ENCODE results near the gene C19orf53. TPM values are rescaled to one million over a fixed set of nuclear protein-coding genes. Genes with fewer than 3 reads are reported as not detected.

The C19orf53 gene
- total RNA-seq, 1 donor from 2014 or later: 150 TPM

DNA sequence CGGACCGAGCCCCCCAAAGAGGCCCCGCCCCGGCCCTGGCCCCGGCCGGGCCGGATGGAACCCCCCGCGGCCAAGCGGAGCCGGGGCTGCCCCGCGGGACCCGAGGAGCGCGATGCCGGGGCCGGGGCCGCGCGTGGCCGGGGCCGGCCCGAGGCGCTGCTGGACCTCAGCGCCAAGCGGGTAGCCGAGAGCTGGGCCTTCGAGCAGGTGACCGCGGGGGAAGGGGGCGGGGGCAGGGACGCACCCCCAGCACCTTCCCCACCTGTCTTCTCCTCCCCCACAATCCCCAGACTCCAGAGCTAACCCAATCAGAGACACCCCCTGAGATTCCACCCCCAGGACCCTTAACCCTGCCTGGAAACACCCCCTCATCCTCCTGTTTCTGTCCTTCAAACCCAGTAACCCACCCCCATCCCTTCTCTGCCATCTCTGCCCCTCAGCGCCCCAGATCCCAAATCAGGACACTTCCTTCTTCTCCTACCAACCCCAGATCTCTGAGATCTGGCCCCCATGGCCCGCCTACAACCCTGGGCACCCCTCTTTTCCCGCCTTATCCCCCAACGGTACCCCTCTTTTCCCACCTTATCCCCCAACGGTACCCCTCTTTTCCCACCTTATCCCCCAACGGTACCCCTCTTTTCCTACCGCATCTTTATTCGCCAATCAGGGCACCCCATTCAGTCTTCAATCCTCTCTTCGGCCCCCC lies 21.5 kb downstream of the C19orf53 start:
- peak; percentile 86 for DNase-seq (ENCODE audit: low read depth)

DNA sequence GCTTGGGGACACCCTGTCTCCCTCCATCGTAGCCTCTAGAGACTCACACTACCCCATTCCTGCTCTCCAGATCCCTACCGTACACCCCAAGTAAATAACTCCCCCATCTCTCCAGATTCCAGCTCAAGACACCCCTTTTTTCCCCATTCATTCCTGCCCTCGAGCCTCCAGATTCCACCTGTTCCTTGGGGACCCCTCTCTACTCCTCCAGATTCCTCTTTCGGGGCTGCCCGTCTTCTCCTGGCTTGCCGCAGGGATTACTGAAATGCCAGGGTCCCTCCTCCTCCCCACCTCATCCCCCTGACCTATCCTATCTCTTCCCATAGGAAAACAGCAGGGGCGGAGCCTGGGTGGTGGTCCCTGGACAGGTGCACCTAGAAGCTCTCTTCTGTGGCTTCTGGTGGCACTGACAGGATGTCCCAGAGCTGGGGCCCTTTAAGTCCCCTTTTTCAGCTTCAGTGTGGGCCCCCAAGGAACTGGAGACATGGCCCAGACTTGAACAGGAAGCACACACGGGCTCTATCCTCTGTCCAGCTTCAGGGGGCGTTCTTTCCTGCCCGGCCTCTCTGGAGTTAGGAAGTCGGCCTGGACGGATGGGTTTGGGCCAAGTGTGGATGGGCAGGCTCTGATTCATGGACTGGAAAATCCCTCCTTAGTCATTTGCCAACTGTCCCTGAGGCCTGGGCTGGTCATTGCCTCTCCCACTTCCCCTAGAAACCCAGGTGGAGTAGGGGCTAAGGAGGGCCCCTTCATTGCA lies 22.2 kb downstream of the C19orf53 start:
- peak; percentile 97 for DNase-seq (ENCODE audit: low read depth)

DNA sequence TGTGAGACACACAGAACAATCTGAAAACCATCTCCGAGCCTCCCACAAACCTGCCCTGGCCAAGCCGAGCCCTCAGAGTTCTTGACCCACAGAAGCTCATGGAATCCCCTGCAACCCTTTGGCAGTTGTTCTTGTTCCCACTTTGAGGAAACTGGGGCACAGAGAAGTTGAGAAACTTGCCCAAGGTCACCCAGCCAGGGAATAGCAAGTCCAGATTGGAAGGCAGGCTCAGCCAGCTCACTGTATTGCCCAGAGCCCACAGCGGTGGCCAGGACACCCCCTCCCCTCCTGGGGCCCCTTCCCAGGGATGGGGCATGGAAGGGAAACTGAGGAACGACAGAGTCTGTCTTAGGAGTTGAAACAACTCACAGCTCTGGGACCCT lies 22.8 kb downstream of the C19orf53 start:
- DNase-seq (ENCODE audit: low read depth): no peak

DNA sequence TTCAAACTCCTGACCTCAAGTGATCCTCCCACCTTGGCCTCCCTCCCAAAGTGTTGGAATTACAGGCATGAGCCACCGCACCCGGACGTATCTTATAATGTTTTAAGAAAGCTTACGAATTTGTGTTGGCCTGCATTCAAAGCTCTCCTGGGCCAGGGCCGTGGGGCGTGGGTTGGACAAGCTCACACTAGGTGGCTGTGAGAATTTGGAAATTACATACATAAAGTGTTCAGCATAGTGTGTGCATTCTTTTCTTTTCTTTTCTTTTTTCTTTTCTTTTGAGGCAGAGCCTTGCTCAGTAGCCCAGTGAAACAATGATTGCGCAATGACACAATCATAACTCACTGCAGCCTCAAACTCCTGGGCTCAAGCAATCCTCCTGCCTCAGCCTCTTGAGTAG lies 23.6 kb downstream of the C19orf53 start:
- no peak for DNase-seq (ENCODE audit: low read depth)

DNA sequence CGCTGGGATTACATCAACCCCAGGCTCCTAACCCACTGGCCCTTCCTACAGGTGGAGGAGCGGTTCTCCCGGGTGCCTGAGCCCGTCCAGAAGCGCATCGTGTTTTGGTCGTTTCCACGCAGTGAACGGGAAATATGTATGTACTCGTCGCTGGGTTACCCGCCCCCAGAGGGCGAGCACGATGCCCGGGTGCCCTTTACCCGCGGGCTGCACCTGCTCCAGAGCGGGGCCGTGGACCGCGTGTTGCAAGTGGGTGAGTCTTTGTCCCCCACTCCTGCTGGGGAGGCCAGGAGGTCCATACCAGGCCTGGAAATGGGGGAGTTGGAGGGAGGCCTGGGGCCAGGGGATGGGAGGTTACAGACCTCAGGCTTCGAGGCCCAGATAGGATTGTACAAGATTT lies 25.4 kb downstream of the C19orf53 start:
- DNase-seq (ENCODE audit: low read depth): no peak

DNA sequence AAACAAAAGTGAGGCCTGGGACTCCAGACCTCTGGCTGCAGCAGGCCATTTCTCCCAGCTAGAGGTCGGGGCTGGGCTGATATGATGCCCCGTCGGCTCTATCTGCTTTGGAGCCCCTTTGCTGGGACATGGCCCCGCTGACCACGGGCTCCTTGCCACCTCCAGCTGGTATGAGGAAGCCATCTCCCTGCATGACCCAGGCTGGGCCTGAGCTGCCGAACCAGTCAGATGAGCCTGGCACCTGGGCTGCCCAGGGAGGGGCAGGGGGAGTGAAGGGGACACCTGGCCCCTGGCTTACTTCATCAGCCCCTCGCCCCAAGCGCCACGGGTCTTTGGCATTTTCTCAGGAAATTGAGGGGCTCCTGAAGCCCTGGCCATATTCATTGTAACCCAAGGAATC lies 28.8 kb downstream of the C19orf53 start:
- DNase-seq (ENCODE audit: low read depth): no peak

DNA sequence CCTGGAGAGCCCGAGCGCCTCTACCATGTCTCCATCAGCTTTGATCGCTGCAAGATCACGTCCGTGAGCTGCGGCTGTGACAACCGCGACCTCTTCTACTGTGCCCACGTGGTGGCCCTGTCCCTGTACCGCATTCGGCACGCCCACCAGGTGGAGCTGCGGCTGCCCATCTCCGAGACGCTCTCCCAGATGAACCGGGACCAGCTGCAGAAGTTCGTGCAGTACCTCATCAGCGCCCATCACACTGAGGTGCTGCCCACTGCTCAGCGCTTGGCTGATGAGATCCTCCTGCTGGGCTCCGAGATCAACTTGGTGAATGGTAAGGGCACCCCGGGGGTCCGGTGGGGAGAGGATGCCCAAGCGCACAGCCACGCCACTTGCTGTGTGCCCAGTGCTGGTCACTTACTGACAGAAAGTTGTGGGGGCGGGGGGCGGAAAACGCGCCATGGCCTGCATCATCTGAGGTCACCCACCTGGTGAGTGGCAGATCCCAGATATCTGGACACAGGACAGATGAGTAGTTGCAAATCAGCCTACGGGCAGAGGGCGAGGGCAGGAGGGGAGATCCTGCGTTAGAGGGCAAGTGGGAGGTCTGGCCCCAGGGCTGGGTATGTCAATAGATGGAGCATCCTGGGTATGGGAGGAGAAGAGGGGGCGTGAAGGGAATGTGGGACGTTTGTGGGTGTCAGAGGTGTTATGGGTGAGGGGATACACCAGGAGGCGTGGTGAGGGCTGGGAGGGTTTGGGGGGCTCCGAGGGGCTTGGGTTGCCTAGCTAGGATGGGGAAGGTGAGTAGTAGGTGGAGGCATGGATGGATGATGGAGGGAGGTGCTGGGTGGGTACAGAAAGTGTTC lies 30.8 kb downstream of the C19orf53 start:
- no peak for DNase-seq (ENCODE audit: low read depth)

DNA sequence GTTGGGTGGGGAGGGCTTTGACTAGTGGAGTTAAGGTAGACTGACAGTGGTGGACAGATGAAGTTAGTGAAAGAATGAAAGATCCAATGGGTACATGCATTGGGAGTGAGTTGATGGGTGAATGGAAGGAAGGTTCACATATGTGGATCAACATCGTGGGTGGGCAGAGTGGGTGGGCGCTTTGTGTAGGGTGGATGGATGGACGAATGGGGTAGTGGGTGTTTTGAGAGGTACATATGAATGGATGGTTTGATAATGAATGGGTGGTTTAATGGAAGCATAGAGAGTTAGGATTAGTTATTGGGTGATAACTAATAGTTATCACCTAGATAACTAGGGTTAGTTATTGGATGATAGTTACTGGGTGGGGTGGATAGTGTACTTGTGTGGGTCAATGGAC lies 32.5 kb downstream of the C19orf53 start:
- no peak for DNase-seq (ENCODE audit: low read depth)

DNA sequence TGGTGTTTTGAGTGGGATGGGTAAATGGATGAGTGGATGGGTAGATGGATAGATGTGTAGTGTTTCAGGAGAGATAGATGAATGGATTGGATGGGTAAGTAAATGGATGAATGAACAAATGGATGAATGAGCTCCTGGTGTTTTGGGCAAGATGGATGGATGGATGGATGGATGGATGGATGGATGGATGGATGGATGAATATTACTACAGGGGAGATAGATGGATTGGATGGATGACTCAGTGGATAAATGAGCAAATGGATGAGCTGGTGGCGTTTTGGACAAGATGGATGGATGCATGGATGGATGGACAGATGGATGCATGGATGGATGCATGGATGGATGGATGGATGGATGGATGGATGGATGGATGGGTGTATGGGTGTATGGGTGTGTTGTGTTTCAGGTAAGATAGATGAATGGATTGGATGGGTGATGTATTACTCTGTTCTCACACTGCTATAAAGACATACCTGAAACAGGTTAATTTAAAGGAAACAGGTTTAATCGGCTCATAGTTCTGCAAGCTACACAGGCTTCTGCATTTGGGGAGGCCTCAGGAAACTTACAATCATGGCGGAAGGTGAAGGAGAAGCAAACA lies 33.3 kb downstream of the C19orf53 start:
- no peak for DNase-seq (ENCODE audit: low read depth)

DNA sequence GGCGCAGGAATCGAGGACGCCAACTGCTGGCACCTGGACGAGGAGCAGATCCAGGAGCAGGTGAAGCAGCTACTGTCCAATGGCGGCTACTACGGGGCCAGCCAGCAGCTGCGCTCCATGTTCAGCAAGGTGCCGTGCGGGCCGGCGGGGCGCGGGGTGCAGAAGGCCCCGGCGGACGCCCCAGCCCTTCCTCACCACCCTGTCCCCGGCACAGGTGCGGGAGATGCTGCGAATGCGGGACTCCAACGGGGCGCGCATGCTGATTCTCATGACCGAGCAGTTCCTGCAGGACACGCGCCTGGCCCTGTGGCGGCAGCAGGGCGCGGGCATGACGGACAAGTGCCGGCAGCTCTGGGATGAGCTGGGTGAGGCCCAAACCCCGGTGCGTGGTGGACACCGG lies 34.6 kb downstream of the C19orf53 start:
- no peak for DNase-seq (ENCODE audit: low read depth)

DNA sequence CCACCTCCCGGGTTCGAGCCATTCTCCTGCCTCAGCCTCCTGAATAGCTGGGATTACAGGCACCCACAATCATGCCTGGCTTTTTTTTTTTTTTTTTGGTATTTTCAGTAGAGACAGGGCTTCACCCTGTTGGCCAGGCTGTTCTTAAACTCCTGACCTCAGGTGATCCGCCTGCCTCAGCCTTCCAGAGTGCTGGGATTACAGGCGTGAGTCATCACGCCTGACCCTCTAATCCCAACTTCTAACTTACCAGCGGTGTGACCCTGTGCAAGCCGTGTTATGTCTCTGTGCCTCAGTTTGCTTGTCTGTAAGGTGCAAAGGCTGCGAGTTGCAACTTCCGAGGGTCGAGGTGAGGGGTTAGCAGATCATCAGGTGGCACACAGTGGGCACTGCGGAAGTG lies 38.3 kb downstream of the C19orf53 start:
- no peak for DNase-seq (ENCODE audit: low read depth)

DNA sequence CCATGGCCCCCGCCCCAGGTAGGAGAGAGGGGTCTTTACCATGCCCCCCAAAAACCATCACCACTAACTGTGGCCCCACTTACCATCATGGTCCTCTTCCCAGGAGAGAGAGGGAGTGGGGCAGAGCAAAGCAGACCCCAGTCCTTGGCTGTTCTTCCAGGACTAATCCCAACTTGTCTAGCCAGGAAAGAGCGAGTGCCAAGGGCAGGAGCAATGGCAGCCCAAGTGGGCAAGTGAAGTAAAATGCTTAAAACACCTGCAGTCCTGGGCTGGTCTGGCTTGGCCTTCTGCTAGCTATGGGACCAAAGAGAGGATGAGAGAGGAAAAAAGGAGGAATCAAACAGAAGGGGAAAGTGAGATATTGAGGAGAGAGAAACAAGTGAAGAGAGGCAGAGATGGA lies 38.9 kb downstream of the C19orf53 start:
- DNase-seq (ENCODE audit: low read depth): no peak

DNA sequence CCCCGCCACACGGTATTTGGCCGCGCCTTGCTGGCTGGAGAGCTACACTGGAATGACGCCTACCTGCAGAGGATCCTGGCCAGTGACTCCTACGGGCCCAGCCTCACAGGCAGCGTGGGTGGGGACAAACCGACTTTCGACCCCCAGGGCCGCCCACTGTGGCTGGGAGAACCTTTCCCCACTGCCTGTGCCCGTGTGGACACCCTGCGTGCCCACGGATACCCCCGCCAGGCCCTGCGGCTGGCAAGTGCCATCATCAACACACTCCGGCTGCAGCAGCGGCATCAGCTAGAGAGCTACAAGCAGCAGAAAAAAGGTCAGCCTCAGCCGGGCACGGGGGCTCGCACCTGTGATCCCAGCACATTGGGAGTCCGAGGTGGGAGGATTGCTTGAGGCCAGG lies 40.3 kb downstream of the C19orf53 start:
- DNase-seq (ENCODE audit: low read depth): no peak

DNA sequence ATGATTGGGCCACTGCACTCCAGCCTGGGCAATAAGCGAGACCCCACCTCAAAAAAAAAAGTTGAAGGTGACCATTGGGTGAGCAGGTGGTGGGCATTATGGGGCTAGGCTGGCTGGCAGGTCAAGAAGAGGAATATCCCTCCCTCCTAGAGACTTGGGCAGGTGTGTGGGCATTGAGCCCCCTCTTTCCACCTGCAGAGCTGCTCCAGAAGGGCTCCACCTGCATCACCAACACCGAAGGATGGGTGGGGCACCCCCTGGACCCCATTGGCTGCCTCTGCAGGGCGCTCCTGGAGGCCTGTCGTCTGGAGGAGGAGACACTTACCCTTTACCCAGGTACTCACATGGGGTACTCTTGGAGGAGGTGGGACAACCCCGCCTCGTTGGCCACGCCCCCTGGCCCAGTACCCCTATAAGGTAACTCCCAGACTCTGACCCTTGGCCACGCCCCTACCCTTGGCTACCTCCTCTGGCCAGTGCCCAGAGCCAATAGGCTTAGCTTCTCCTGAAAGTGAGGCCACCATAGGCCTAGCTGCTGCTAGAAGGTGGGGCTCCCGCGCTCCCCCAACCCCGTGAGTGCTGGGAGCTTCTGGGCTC lies 42.9 kb downstream of the C19orf53 start:
- no peak for DNase-seq (ENCODE audit: low read depth)

DNA sequence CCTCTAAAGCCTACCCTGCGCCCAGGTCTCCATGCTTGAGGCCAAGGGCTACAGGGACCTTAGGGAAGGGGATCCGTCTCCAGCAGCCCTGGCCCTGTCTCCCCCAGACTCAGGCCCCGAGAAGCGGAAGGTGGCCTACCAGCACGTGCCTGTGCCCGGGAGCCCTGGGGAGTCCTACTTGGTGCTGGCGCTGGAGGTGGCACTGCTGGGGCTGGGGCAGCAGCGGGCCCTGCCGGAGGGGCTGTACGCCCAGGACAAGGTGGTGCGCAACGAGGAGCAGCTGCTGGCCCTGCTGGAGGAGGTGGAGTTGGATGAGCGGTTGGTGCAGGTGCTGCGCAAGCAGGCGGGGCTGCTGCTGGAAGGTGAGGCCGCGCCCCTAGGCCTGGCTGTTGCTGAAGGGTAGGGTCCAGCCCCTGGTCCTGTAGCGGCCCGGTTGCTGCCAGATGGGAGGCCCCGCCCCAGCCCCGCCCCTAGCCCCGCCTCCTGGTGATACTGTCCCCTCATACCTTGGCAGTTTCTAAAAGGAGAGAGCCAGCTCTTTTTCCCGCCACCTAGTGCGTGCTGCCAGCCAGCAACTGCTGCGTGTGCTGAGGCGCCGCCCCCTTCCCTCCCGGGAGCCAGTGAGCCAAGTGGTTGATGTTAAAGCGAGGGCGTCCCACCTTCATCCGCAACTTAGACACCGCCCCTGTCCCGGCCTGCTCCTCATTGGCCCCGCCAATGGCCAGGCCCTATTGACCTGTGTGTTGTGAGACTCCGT lies 43.5 kb downstream of the C19orf53 start:
- DNase-seq (ENCODE audit: low read depth): no peak

DNA sequence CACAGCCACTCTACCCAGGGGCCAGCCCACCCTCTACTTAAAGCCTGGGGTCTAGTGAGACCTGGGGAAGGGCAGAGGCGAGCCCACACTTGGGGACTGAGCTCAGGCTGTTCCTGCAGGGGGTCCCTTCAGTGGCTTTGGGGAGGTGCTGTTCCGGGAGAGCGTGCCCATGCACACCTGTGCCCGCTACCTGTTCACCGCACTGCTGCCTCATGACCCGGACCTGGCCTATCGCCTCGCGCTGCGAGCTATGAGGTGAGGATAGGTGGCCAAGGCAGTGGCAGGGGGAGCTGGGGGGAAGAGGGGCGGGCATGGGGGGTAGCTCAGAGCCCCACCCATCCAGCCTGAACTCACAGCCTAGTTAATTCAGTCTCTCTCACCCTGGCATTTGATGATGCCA lies 45.0 kb downstream of the C19orf53 start:
- DNase-seq (ENCODE audit: low read depth): no peak

DNA sequence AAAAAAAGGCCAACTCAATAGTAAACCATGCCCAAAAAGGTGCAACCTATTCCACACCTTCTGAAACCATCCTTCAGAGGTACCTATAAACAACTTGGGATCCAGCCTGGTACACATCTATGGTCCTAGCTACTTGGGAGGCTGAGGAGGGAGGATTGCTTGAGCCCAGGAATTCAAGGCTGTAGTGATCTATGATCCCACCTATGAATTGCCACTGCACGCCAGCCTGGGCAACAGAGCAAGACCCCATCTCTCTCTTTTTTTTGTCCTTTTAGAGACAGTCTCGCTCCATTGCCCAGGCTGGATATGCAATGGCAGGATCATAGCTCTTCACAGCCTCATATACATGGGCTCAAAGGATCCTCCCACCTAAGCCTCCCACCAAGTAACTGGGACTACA lies 47.0 kb downstream of the C19orf53 start:
- no peak for DNase-seq (ENCODE audit: low read depth)

DNA sequence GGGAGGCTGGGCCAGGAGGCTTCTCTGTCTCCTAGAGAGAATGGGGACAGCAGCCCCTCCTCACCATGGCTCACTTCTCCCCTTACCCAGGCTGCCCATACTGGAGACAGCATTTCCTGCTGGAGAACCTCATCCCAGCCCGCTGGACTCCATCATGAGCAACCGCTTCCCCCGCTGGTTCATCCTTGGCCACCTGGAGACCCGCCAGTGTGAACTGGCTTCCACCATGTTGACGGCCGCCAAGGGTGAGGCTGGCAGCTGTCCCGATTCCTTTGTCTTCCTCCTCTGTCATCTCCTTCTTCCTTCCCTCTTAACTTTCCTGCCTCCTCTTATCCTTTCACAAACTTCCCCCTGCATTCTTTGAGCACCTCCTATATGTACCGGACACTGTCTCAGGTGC lies 49.0 kb downstream of the C19orf53 start:
- no peak for DNase-seq (ENCODE audit: low read depth)

DNA sequence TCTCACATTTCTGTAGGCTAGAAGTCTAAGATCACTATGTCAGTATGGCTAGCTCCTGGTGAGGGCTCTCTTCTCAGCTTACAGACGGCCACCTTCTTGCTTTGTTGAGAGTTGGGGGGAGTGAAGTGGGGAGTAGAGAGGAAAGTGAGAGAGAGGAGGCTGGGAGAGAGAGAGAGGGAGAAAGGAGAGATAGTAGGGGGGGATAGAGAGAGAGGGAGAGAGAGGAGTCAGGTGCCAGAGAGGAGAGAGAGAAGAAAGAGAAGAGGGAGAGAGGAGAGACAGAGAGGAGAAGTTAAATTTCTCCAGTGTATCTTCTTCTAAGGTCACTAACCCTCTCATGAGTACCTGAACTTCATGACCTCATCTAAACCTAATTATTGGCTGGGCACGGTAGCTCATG lies 49.6 kb downstream of the C19orf53 start:
- no peak for DNase-seq (ENCODE audit: low read depth)

DNA sequence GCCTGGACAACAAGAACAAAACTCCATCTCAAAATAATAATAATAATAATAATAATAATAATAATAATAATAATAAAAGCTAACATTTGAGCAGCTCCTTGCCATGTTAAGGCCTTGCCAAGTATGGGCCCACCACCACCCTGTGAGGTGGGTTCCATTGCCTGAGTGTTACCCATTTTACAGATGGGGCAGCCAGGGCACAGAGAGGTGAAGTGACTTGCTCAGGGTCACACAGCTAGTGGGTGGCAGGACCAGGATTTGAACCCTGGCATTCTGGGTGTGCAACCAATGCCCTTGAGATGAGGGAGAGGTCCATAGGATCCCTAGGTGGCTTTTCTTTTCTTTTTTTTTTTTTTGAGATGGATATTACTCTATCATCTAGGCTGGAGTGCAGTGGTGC lies 50.4 kb downstream of the C19orf53 start:
- no peak for DNase-seq (ENCODE audit: low read depth)

Data from myocyte (in vitro differentiated cells).